Measurements from ENCODE around the gene CTNNA1. TPM values are rescaled to one million over a fixed set of nuclear protein-coding genes. Genes with fewer than 3 reads are reported as not detected.

Gene CTNNA1
- total and polyA plus RNA-seq, 12 donors, result 111 to 521 (median 347) TPM

DNA sequence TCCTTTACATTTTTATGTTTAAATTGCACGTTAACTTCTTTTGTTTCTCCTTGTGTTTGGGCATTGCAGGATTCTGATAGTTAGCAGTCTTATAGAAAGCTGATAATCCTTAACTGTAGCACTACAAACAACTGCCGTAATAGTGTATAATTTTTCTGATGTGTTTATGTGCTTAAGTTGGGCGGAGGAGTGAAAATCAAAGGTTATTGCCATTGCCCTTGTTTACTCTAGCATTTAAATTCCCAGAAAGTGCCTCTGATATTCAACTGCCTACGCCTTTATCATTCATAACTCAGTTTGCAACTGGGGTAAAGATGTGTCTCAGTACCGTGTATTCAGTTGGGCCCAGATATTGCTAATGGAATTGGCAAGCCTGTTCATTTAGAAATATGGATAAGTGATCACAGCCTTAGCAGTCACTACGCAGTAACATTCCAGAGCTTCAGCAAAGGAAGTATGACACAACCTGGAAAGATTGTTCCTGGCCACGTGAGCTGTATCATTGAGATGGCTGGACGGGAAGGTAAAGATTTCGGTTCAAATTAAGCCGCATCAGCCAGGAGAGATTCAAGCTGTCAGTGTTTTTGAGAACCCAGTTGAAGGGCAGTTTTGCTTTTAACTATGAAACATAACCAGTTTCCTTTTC, 150.0 kb downstream of the CTNNA1 start:
- TF ChIP-seq POLR2A (IDR thresholded peaks at IDR 0.05), result no peak
- TF ChIP-seq, protein P1, sequence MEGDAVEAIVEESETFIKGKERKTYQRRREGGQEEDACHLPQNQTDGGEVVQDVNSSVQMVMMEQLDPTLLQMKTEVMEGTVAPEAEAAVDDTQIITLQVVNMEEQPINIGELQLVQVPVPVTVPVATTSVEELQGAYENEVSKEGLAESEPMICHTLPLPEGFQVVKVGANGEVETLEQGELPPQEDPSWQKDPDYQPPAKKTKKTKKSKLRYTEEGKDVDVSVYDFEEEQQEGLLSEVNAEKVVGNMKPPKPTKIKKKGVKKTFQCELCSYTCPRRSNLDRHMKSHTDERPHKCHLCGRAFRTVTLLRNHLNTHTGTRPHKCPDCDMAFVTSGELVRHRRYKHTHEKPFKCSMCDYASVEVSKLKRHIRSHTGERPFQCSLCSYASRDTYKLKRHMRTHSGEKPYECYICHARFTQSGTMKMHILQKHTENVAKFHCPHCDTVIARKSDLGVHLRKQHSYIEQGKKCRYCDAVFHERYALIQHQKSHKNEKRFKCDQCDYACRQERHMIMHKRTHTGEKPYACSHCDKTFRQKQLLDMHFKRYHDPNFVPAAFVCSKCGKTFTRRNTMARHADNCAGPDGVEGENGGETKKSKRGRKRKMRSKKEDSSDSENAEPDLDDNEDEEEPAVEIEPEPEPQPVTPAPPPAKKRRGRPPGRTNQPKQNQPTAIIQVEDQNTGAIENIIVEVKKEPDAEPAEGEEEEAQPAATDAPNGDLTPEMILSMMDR (IDR thresholded peaks at IDR 0.05), result no peak
- no peak overlapping the region for H3K4me3 ChIP-seq
- H3K4me1 ChIP-seq (replicated peaks in 1 of 2), result peaks cover 7 to 20% of the 10 kb centered on the region in 2 donors
- no peak overlapping the region for H3K27ac ChIP-seq
- DNase-seq, result no peak
- H3K9me3 ChIP-seq (replicated peaks in 1 of 3), result no peaks in the 10 kb centered on the region
- peaks cover 0 to 25% of the 10 kb centered on the region in 2 donors for H3K36me3 ChIP-seq (replicated peaks in 1 of 2)
- intact Hi-C loops (cut with DNase I), result no loop called here
- WGBS, 4 donors, result 93 to 97% (median 94%) methylated on average over 10 of the region's 10 CpGs
- H3K27me3 ChIP-seq, result no peaks in the 10 kb centered on the region

DNA sequence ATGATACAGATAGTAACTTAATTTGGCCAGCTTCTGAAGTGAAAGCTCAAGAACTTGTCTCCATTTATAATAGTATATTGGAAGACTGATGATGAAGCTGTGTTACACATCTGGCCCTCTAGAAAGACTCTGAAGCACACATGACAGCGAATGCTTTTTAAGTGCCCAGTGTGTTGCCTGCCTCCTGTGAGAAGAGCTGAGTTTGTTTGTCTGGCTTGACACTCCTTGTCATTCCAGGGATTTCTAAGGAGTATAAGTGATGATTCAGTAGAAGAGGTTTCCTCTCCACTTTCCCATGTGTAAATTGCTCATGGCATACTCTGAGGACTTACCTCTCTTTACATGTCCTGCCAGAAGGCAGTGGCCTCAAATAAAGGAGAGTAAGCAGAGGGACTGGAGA, 152.3 kb downstream of the CTNNA1 start:
- intact Hi-C loops (cut with DNase I), result no loop called here
- H3K4me3 ChIP-seq, result no peak overlapping the region
- H3K36me3 ChIP-seq (replicated peaks in 1 of 2), result peaks cover 0 to 25% of the 10 kb centered on the region in 2 donors
- peaks cover 0 to 4% of the 10 kb centered on the region in 2 donors for H3K4me1 ChIP-seq (replicated peaks in 1 of 2)
- no peak overlapping the region for H3K27ac ChIP-seq
- no peaks in the 10 kb centered on the region for H3K27me3 ChIP-seq
- H3K9me3 ChIP-seq (replicated peaks in 1 of 3), result no peaks in the 10 kb centered on the region
- 98 to 100% (median 100%) methylated on average over 1 of the region's 1 CpG for WGBS, 4 donors
- no peak for TF ChIP-seq POLR2A (IDR thresholded peaks at IDR 0.05)
- no peak for DNase-seq

DNA sequence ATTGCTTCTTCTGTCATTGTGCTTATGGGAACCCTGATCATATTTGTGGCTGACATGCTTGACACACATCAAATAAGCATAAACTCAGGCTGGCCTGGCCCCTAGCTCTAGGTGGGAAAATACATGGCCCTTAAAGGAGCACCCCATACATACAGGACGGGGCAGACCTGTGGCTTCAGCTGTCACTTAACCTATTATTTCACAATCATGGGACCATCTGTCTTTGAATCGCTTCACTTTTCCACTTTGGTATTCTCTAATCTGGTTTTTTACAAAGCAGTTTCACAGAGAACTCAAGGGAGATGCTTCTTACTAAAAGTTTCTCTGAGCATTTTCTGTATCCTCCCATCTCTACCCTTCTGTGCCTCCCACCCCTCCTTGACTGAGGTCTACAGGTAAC, 156.5 kb downstream of the CTNNA1 start:
- no peak overlapping the region for H3K27ac ChIP-seq
- DNase-seq, result no peak
- no peaks in the 10 kb centered on the region for H3K27me3 ChIP-seq
- H3K9me3 ChIP-seq (replicated peaks in 1 of 3), result no peaks in the 10 kb centered on the region
- TF ChIP-seq, protein P1 (IDR thresholded peaks at IDR 0.05), result no peak
- no peak for TF ChIP-seq POLR2A (IDR thresholded peaks at IDR 0.05)
- intact Hi-C loops (cut with DNase I), result no loop called here
- 89 to 98% (median 91%) methylated on average over 2 of the region's 2 CpGs for WGBS, 4 donors
- peaks cover 4 to 9% of the 10 kb centered on the region in 2 donors for H3K4me1 ChIP-seq (replicated peaks in 1 of 2)
- no peak overlapping the region for H3K4me3 ChIP-seq
- H3K36me3 ChIP-seq (replicated peaks in 1 of 2), result peaks cover 0 to 15% of the 10 kb centered on the region in 2 donors

DNA sequence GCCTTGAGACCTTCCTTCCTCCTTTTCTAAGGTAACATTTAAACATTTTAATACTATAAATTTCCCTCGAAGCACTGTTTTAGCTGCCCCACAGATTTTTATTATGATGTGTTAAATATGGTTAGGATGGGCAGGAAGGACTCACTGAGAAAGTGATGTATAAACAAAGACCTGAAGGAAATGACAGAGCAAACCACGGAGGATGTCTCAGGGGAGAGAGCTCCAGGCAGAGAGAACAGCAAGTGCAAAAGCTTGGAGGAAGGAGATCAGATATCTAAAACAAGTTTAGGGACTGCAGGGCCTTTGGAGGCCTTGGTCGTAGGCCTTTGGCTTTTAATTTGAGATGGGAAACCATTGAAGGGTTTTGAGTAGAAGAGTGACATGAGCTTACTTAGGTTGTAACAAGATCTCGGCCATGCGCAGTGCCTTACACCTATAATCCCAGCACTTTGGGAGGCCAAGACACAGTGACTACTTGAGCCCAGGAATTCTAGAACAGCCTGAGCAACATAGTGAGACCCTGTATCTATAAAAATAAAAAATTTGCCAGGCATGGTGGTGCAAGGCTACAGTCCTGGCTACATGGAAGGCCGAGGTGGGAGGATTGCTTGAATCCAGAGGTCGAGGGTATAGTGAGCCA, 157.4 kb downstream of the CTNNA1 start:
- H3K4me1 ChIP-seq (replicated peaks in 1 of 2), result peaks cover 4 to 9% of the 10 kb centered on the region in 2 donors
- no peak overlapping the region for H3K27ac ChIP-seq
- DNase-seq, result no peak
- no peaks in the 10 kb centered on the region for H3K9me3 ChIP-seq (replicated peaks in 1 of 3)
- no peaks in the 10 kb centered on the region for H3K27me3 ChIP-seq
- no peak for TF ChIP-seq POLR2A (IDR thresholded peaks at IDR 0.05)
- TF ChIP-seq, protein P1 (IDR thresholded peaks at IDR 0.05), result no peak
- H3K36me3 ChIP-seq (replicated peaks in 1 of 2), result peaks cover 0 to 6% of the 10 kb centered on the region in 2 donors
- H3K4me3 ChIP-seq, result no peak overlapping the region
- 89 to 98% (median 94%) methylated on average over 7 of the region's 7 CpGs for WGBS, 4 donors
- intact Hi-C loops (cut with DNase I), result no loop called here

DNA sequence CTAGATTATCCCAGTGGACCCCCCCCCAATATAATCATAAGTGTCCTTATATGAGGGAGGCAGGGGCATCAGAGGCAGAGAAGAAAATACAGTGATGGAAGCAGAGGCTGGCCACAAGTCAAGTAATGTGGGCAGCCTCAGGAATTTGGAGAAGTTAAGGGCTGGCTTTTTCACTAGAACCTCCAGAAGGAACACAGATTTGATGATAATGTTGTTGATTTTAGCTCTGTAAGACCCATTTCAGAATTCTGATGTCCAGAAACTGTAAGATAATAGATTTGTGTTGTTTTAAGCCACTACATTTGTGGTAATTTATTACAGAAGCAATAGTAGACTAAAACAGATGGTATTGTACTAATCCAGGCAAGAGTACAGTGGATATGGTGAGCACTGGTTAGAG, 158.2 kb downstream of the CTNNA1 start:
- TF ChIP-seq, protein P1 (IDR thresholded peaks at IDR 0.05), result no peak
- no peak for TF ChIP-seq POLR2A (IDR thresholded peaks at IDR 0.05)
- H3K4me1 ChIP-seq (replicated peaks in 1 of 2), result peaks cover 4 to 9% of the 10 kb centered on the region in 2 donors
- no peak overlapping the region for H3K4me3 ChIP-seq
- intact Hi-C loops (cut with DNase I), result no loop called here
- H3K27me3 ChIP-seq, result no peaks in the 10 kb centered on the region
- no peaks in the 10 kb centered on the region for H3K9me3 ChIP-seq (replicated peaks in 1 of 3)
- no peak overlapping the region for H3K27ac ChIP-seq
- H3K36me3 ChIP-seq (replicated peaks in 1 of 2), result no peaks in the 10 kb centered on the region
- DNase-seq, result no peak

Data from adrenal gland (tissue), 12 donors.